Uterus (tissue), 2 donors: ENCODE results near the gene INPP5A.

Source experiments
- POLR2A ChIP-seq, 2 donors: fragments of 450-650 bp; IDR thresholded peaks; one replicate each; pipeline ENCODE4 v1.6.1; 2016; ENCODE audit warnings: antibody characterized with exemption in 2 of 2, mild to moderate bottlenecking in 1 of 2, moderate library complexity in 1 of 2
- TF ChIP-seq, protein P1 (sequence below), 4 experiments: fragments of 200-600 bp in 2 of 4; fragments of 450-650 bp in 2 of 4; sonication (generic) in 2 of 4; IDR thresholded peaks; one replicate each; pipeline ENCODE4 v1.5.1; 2016 to 2019; ENCODE audit warnings: antibody characterized with exemption in 4 of 4, mild to moderate bottlenecking in 2 of 4, moderate library complexity in 1 of 4

DNA sequence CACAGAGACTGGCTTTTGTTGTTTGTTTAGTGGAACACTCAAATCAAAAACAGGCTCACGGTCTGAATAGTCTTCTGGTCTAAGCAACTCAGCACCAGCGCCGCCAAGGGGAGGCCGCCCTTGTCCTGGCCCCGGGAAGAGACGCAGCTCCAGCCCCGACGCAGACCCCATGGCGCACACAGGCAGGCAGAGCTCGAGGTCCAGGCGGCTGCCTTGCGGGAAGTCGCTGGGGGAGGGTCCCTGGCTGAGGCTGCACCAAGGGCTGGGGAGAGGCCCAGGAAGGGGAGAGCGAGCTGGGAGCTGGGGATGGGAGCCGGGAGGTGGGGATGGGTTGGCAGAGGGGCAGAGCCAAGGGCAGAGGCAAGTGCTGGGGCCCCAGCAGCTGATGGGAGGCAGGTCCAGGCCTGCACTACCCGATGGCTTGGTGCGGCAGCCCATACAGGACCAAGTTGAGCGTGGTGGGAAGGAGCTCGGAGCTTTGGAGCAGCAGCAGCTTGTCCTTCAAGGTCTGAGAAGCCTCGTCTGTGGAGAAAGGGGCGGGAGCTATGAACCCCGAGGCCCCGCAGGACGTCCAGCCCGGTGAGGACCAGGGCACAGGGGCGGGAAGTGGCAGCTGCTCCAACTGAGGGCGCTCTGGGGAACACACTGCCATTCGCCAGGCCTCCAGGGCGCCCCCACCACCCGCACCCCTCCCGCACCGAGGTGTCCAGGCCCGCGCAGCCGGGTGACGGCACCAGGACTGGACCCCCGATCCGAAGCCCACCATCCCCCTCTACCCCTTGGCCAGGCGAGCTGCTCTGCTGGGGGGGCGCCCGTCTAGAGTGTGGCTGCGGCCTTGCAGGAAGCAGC, 271.0 kb downstream of the INPP5A start:
- TF ChIP-seq, protein P1, sequence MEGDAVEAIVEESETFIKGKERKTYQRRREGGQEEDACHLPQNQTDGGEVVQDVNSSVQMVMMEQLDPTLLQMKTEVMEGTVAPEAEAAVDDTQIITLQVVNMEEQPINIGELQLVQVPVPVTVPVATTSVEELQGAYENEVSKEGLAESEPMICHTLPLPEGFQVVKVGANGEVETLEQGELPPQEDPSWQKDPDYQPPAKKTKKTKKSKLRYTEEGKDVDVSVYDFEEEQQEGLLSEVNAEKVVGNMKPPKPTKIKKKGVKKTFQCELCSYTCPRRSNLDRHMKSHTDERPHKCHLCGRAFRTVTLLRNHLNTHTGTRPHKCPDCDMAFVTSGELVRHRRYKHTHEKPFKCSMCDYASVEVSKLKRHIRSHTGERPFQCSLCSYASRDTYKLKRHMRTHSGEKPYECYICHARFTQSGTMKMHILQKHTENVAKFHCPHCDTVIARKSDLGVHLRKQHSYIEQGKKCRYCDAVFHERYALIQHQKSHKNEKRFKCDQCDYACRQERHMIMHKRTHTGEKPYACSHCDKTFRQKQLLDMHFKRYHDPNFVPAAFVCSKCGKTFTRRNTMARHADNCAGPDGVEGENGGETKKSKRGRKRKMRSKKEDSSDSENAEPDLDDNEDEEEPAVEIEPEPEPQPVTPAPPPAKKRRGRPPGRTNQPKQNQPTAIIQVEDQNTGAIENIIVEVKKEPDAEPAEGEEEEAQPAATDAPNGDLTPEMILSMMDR (IDR thresholded peaks at IDR 0.05), result no peak
- TF ChIP-seq POLR2A (IDR thresholded peaks at IDR 0.05), result no peak
